Measurements from ENCODE around the gene HES5.

DNA sequence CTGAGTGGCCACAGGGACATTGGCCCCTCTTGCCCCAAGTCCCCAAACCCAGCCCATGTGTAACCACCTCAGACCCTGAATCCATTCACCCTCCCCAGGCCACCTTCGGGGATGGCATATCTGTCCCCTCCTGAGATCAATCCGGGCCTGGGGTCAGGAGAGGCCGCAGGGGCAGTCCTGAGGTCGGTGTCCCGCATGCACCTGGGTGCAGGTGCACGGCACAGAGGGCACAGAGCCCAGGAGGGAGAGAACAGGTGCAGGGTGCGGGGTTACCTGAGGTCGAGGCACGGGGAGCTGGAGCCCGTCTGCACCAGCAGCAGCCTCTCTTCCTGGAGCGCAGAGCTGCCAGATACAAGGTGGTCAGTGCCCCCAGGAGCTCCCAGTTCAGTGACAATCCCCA lies 20.5 kb downstream of the HES5 start:
- TF ChIP-seq, protein P1, sequence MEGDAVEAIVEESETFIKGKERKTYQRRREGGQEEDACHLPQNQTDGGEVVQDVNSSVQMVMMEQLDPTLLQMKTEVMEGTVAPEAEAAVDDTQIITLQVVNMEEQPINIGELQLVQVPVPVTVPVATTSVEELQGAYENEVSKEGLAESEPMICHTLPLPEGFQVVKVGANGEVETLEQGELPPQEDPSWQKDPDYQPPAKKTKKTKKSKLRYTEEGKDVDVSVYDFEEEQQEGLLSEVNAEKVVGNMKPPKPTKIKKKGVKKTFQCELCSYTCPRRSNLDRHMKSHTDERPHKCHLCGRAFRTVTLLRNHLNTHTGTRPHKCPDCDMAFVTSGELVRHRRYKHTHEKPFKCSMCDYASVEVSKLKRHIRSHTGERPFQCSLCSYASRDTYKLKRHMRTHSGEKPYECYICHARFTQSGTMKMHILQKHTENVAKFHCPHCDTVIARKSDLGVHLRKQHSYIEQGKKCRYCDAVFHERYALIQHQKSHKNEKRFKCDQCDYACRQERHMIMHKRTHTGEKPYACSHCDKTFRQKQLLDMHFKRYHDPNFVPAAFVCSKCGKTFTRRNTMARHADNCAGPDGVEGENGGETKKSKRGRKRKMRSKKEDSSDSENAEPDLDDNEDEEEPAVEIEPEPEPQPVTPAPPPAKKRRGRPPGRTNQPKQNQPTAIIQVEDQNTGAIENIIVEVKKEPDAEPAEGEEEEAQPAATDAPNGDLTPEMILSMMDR (IDR thresholded peaks at IDR 0.05 in 2 of 3, conservative IDR thresholded peaks at IDR 0.05 in 1 of 3; ENCODE audit: control insufficient read depth in 2 of 3, extremely low read depth in 1 of 3, insufficient read depth in 1 of 3, low read depth in 3 of 3, low read length in 3 of 3): no peak
- TF ChIP-seq CREM (IDR thresholded peaks at IDR 0.05; ENCODE audit: low read depth) (no peak), BACH1 (IDR thresholded peaks at IDR 0.05; ENCODE audit: borderline replicate concordance) (no peak), POLR2A (IDR thresholded peaks at IDR 0.05; ENCODE audit: low read depth, low read length) (no peak), ESRRA (IDR thresholded peaks at IDR 0.05; ENCODE audit: low read length) (no peak), ATF2 (IDR thresholded peaks at IDR 0.05; ENCODE audit: low read length) (no peak), EZH2 (IDR thresholded peaks at IDR 0.05; ENCODE audit: borderline replicate concordance, control insufficient read depth, low read depth, low read length) (no peak), STAT1 (conservative IDR thresholded peaks at IDR 0.05) (no peak), JUND (IDR thresholded peaks at IDR 0.05; ENCODE audit: low read depth, low read length) (no peak), HDAC2 (IDR thresholded peaks at IDR 0.05) (no peak), CHD1 (IDR thresholded peaks at IDR 0.05; ENCODE audit: low read depth, low read length) (no peak), USF2 (IDR thresholded peaks at IDR 0.05; ENCODE audit: borderline replicate concordance, low read depth, low read length) (no peak)
